Activated CD8-positive, alpha-beta memory T cell treated with anti-CD3 and anti-CD28 coated beads, Interleukin-2, amount 50 U/mL, for 24 hours (primary cell): Measurements from ENCODE around the gene LAMA1.

Experiments used
- DNase-seq: peaks from one replicate; pipeline ENCODE4 v3.0.0-alpha.2; 2020; ENCODE audit errors: extremely low read depth

LAMA1 gene

GRCh38 chr18:6994056-6994770, 123.4 kb downstream of the LAMA1 start:
- no peak for DNase-seq

GRCh38 chr18:6992761-6993160, 124.8 kb downstream of the LAMA1 start:
- DNase-seq = no peak

- DNase-seq = no peak
Observed at GRCh38 chr18:6983366-6983765, 134.2 kb downstream of the LAMA1 start.

- DNase-seq = no peak
Observed at GRCh38 chr18:6982398-6982797, 135.2 kb downstream of the LAMA1 start.

GRCh38 chr18:6980363-6980762, 137.2 kb downstream of the LAMA1 start:
- DNase-seq = no peak

- no peak for DNase-seq
Observed at GRCh38 chr18:6979954-6980353, 137.6 kb downstream of the LAMA1 start.

- DNase-seq = no peak
Observed at GRCh38 chr18:6976935-6977334, 140.7 kb downstream of the LAMA1 start.

- no peak for DNase-seq
Observed at GRCh38 chr18:6975084-6975483, 142.5 kb downstream of the LAMA1 start.

GRCh38 chr18:6971823-6972478, 145.6 kb downstream of the LAMA1 start:
- no peak for DNase-seq

- DNase-seq = no peak
Observed at GRCh38 chr18:6963452-6964097, 154.0 kb downstream of the LAMA1 start.

- no peak for DNase-seq
Observed at GRCh38 chr18:6962571-6963451, 154.8 kb downstream of the LAMA1 start.

GRCh38 chr18:6961331-6961730, 156.3 kb downstream of the LAMA1 start:
- DNase-seq = no peak

- DNase-seq = no peak
Observed at GRCh38 chr18:6960656-6961055, 156.9 kb downstream of the LAMA1 start.

- no peak for DNase-seq
Observed at GRCh38 chr18:6960124-6960523, 157.5 kb downstream of the LAMA1 start.

- DNase-seq = no peak
Observed at GRCh38 chr18:6959110-6959509, 158.5 kb downstream of the LAMA1 start.

GRCh38 chr18:6956999-6957398, 160.6 kb downstream of the LAMA1 start:
- no peak for DNase-seq

- DNase-seq = no peak
Observed at GRCh38 chr18:6956495-6956894, 161.1 kb downstream of the LAMA1 start.

- no peak for DNase-seq
Observed at GRCh38 chr18:6955304-6955703, 162.3 kb downstream of the LAMA1 start.

GRCh38 chr18:6954501-6954900, 163.1 kb downstream of the LAMA1 start:
- DNase-seq = no peak

- no peak for DNase-seq
Observed at GRCh38 chr18:6951336-6952090, 166.1 kb downstream of the LAMA1 start.

- DNase-seq = no peak
Observed at GRCh38 chr18:6950641-6951040, 167.0 kb downstream of the LAMA1 start.
